ENCODE results near the gene LTA. TPM values are rescaled to one million over a fixed set of nuclear protein-coding genes. Genes with fewer than 3 reads are reported as not detected.

The LTA gene
- polyA plus RNA-seq, 1 of the 3 experiments (the other 2 are of a cell fraction), result not detected

DNA sequence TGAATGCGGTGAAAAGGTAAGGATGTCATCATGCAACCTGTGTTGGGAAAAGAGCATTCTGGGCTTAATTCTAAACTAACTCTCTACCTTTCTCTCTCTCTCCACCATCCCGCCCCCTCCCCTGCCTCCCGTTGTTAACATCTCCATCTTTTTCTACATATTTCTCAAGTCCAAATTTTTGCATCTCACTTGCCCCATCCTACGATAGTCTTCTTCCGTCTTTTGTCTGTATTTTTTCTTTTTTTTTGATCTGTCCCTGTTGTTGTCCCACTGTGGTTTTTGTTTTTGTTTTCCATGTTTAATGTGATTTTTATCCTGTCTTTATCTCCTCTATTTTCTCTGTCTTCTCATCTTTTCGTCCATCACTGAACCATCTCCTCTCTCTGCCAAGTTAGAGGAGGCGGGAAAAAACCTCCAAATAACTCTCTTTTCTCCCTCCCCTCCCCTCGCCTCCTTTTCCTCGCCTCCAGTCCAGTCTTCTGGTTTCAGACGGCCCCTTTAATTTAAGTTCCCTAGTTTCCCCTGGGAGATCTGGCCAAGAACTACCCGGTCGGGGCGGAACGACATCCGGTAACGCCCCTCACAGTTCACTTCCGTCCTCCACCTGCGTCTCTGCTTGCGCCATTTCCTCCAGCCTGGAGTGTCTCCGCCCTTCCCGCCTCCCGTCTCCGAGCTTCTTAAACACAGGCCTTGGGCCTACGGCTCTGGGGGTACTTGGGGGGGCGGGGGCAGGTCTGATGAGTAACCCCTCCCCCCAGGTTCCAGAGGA lies 24.9 kb upstream of the LTA start, which contains the start of gene NFKBIL1 (continued):
- TF ChIP-seq, protein P1, sequence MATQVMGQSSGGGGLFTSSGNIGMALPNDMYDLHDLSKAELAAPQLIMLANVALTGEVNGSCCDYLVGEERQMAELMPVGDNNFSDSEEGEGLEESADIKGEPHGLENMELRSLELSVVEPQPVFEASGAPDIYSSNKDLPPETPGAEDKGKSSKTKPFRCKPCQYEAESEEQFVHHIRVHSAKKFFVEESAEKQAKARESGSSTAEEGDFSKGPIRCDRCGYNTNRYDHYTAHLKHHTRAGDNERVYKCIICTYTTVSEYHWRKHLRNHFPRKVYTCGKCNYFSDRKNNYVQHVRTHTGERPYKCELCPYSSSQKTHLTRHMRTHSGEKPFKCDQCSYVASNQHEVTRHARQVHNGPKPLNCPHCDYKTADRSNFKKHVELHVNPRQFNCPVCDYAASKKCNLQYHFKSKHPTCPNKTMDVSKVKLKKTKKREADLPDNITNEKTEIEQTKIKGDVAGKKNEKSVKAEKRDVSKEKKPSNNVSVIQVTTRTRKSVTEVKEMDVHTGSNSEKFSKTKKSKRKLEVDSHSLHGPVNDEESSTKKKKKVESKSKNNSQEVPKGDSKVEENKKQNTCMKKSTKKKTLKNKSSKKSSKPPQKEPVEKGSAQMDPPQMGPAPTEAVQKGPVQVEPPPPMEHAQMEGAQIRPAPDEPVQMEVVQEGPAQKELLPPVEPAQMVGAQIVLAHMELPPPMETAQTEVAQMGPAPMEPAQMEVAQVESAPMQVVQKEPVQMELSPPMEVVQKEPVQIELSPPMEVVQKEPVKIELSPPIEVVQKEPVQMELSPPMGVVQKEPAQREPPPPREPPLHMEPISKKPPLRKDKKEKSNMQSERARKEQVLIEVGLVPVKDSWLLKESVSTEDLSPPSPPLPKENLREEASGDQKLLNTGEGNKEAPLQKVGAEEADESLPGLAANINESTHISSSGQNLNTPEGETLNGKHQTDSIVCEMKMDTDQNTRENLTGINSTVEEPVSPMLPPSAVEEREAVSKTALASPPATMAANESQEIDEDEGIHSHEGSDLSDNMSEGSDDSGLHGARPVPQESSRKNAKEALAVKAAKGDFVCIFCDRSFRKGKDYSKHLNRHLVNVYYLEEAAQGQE (IDR thresholded peaks at IDR 0.05; ENCODE audit: low read depth, low read length), result 0 out of 2 replicates have a peak, but pooled peaks have one; percentile 49
- peak; percentile 57 for TF ChIP-seq MXI1 (IDR thresholded peaks at IDR 0.05; ENCODE audit: low read depth, low read length)
- TF ChIP-seq MEF2A (IDR thresholded peaks at IDR 0.05; ENCODE audit: borderline replicate concordance, low read depth), result no peak
- no peak for TF ChIP-seq EZH2phosphoT487 (IDR thresholded peaks at IDR 0.05; ENCODE audit: borderline replicate concordance, low read depth)
- no peak for TF ChIP-seq FOXM1 (IDR thresholded peaks at IDR 0.05; ENCODE audit: low read depth)
- no peak for TF ChIP-seq FOXJ3 (CRISPR knock-in tag; IDR thresholded peaks at IDR 0.05)
- TF ChIP-seq, protein P2, sequence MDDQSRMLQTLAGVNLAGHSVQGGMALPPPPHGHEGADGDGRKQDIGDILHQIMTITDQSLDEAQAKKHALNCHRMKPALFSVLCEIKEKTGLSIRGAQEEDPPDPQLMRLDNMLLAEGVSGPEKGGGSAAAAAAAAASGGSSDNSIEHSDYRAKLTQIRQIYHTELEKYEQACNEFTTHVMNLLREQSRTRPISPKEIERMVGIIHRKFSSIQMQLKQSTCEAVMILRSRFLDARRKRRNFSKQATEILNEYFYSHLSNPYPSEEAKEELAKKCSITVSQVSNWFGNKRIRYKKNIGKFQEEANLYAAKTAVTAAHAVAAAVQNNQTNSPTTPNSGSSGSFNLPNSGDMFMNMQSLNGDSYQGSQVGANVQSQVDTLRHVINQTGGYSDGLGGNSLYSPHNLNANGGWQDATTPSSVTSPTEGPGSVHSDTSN (IDR thresholded peaks at IDR 0.05), result no peak; the same call in 1 of the 2 replicates
- peak; percentile 56; the same call in 1 of the 2 replicates for TF ChIP-seq YY1 (IDR thresholded peaks at IDR 0.05; ENCODE audit: low read depth)
- TF ChIP-seq, protein P3, sequence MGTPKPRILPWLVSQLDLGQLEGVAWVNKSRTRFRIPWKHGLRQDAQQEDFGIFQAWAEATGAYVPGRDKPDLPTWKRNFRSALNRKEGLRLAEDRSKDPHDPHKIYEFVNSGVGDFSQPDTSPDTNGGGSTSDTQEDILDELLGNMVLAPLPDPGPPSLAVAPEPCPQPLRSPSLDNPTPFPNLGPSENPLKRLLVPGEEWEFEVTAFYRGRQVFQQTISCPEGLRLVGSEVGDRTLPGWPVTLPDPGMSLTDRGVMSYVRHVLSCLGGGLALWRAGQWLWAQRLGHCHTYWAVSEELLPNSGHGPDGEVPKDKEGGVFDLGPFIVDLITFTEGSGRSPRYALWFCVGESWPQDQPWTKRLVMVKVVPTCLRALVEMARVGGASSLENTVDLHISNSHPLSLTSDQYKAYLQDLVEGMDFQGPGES (IDR thresholded peaks at IDR 0.05; ENCODE audit: low read depth, low read length), result no peak
- TF ChIP-seq, protein P4, sequence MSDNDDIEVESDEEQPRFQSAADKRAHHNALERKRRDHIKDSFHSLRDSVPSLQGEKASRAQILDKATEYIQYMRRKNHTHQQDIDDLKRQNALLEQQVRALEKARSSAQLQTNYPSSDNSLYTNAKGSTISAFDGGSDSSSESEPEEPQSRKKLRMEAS (IDR thresholded peaks at IDR 0.05; ENCODE audit: low read depth), result peak; percentile 86
- peak; percentile 78 for TF ChIP-seq RCOR1 (IDR thresholded peaks at IDR 0.05; ENCODE audit: low read length)
- TF ChIP-seq, protein P5, sequence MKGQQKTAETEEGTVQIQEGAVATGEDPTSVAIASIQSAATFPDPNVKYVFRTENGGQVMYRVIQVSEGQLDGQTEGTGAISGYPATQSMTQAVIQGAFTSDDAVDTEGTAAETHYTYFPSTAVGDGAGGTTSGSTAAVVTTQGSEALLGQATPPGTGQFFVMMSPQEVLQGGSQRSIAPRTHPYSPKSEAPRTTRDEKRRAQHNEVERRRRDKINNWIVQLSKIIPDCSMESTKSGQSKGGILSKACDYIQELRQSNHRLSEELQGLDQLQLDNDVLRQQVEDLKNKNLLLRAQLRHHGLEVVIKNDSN (IDR thresholded peaks at IDR 0.05; ENCODE audit: borderline replicate concordance, low read depth), result peak; percentile 11; the same call in 1 of the 2 replicates
- TF ChIP-seq TCF12 (IDR thresholded peaks at IDR 0.05), result no peak; the same call in 1 of the 2 replicates
- 0 out of 2 replicates have a peak, but pooled peaks have one; percentile 76 for TF ChIP-seq SIN3A (IDR thresholded peaks at IDR 0.05; ENCODE audit: borderline replicate concordance, low read depth, low read length)
- peak; percentile 97 for TF ChIP-seq GABPA (IDR thresholded peaks at IDR 0.05; ENCODE audit: low read depth)
